ENCODE measurements around the gene RAB17. TPM values are rescaled to one million over a fixed set of nuclear protein-coding genes. Genes with fewer than 3 reads are reported as not detected.

RAB17 gene
- total RNA-seq, 1 experiment from 2014 or later: 86.3 TPM

GRCh38 chr2:237566401-237567235 lies 23.9 kb downstream of the RAB17 start, which contains the start of gene PRLH:
Gene PRLH (plus strand): TSS chr2:237566574. CDS start chr2:237566574, 0 bp downstream.
- no peak within 1 kb of the TSS for H3K4me2 ChIP-seq
- no TSS peak for BruUV-seq (replicated peaks)
- no peak for TF ChIP-seq EZH2 (IDR thresholded peaks at IDR 0.05; ENCODE audit: low read depth)
- TF ChIP-seq, protein P1, sequence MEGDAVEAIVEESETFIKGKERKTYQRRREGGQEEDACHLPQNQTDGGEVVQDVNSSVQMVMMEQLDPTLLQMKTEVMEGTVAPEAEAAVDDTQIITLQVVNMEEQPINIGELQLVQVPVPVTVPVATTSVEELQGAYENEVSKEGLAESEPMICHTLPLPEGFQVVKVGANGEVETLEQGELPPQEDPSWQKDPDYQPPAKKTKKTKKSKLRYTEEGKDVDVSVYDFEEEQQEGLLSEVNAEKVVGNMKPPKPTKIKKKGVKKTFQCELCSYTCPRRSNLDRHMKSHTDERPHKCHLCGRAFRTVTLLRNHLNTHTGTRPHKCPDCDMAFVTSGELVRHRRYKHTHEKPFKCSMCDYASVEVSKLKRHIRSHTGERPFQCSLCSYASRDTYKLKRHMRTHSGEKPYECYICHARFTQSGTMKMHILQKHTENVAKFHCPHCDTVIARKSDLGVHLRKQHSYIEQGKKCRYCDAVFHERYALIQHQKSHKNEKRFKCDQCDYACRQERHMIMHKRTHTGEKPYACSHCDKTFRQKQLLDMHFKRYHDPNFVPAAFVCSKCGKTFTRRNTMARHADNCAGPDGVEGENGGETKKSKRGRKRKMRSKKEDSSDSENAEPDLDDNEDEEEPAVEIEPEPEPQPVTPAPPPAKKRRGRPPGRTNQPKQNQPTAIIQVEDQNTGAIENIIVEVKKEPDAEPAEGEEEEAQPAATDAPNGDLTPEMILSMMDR (conservative IDR thresholded peaks at IDR 0.05): no peak
- CTCF ChIA-PET: interaction anchor here (0.6 kb wide), 2 partner anchors 79 to 208 kb away, joined by 6 to 7 read pairs; no protein-coding TSS in a partner anchor
- POLR2A ChIA-PET (ENCODE audit: unreplicated experiment): no interaction called here
- no peak within 1 kb of the TSS for H2AFZ ChIP-seq
- peaks cover 16% of the 10 kb centered on the region for H3K27me3 ChIP-seq (ENCODE audit: insufficient read depth, low read depth)
- no peaks in the 10 kb centered on the region for H3K9me2 ChIP-seq (ENCODE audit: insufficient read depth)
- DNase-seq: no peak
- H3K9me3 ChIP-seq (ENCODE audit: insufficient read depth, low read depth): no peaks in the 10 kb centered on the region
- H3K27ac ChIP-seq: no peak within 1 kb of the TSS
- H3F3A ChIP-seq (ENCODE audit: insufficient read depth, low read depth): peaks cover 4% of the 10 kb centered on the region; the same call in 1 of the 2 replicates
- no peaks in the 10 kb centered on the region for H3K79me2 ChIP-seq (ENCODE audit: low read depth)
- no peak within 1 kb of the TSS for H3K4me3 ChIP-seq
- no peaks in the 10 kb centered on the region for H4K20me1 ChIP-seq (ENCODE audit: insufficient read depth)
- intact Hi-C loops (cut with micrococcal nuclease; ENCODE audit: unreplicated experiment): no loop called here
- H3K36me3 ChIP-seq (ENCODE audit: low read depth): no peaks in the 10 kb centered on the region
- H3K4me1 ChIP-seq (replicated peaks; ENCODE audit: insufficient read depth): no peaks in the 10 kb centered on the region

DNA sequence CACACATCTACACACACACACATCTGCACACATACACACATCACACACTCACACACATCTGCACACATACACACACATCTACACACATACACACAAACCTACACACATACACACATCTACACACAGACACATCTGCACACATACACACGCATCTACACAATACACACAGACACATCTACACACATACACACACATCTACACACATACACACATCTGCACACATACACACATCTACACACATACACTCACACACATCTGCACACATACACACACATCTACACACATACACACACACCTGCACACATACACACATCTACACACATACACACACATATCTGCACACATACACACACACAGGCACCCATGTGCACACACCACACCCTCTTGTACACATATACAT lies 24.6 kb downstream of the RAB17 start:
- no peaks in the 10 kb centered on the region for H3K9me3 ChIP-seq (ENCODE audit: insufficient read depth, low read depth)
- DNase-seq: no peak
- intact Hi-C loops (cut with micrococcal nuclease; ENCODE audit: unreplicated experiment): no loop called here
- H3K27ac ChIP-seq: no peak overlapping the region
- no peak overlapping the region for H2AFZ ChIP-seq
- ChIA-PET CTCF (no interaction called here), POLR2A (ENCODE audit: unreplicated experiment) (no interaction called here)
- no peaks in the 10 kb centered on the region for H3K79me2 ChIP-seq (ENCODE audit: low read depth)
- no peak overlapping the region for H3K4me2 ChIP-seq
- no peak overlapping the region for H3K4me3 ChIP-seq
- peaks cover 4% of the 10 kb centered on the region; the same call in 1 of the 2 replicates for H3F3A ChIP-seq (ENCODE audit: insufficient read depth, low read depth)
- TF ChIP-seq, protein P1 (conservative IDR thresholded peaks at IDR 0.05): no peak
- TF ChIP-seq EZH2 (IDR thresholded peaks at IDR 0.05; ENCODE audit: low read depth): no peak
- H3K4me1 ChIP-seq (replicated peaks; ENCODE audit: insufficient read depth): no peaks in the 10 kb centered on the region
- no peaks in the 10 kb centered on the region for H3K36me3 ChIP-seq (ENCODE audit: low read depth)
- no peaks in the 10 kb centered on the region for H4K20me1 ChIP-seq (ENCODE audit: insufficient read depth)
- BruUV-seq (replicated peaks): no TSS peak
- H3K9me2 ChIP-seq (ENCODE audit: insufficient read depth): no peaks in the 10 kb centered on the region
- H3K27me3 ChIP-seq (ENCODE audit: insufficient read depth, low read depth): peaks cover 16% of the 10 kb centered on the region

DNA sequence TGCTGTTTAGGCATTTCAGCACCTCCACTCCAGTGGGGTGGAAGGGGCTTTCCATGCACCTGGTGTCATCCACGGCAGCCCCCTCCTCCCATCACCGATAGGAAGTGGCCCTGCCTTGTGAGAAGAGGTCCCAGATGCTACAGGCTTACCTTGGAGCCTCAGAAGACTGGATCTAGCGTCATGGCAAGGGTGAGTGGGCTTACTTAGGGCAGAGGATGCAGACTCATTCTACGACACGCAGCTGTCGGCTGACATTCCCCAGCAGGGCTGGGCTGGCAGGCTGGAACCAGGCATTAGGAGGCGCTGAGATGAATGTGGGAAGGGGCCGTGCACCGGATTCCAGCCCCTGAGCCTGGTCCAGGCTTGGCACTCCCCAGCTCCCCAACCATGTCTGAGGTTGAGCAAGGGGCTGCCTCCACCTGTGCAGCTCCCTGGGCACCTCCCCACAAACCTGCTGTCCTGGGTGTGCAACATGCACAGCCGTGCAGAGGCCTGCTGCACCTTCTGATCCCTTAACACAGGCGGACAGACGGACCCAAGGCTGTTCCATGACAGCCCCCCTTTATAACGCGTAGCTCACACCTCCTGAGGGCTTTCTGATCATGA lies 25.9 kb downstream of the RAB17 start:
- CTCF ChIA-PET: no interaction called here

More for the DNA sequence above, 25.9 kb downstream of the RAB17 start:
- no peak overlapping the region for H3K4me3 ChIP-seq
- no peak overlapping the region for H2AFZ ChIP-seq
- no peak overlapping the region for H3K4me2 ChIP-seq
- no peaks in the 10 kb centered on the region for H3K36me3 ChIP-seq (ENCODE audit: low read depth)
- H3K27ac ChIP-seq: no peak overlapping the region
- intact Hi-C loops (cut with micrococcal nuclease; ENCODE audit: unreplicated experiment): no loop called here
- POLR2A ChIA-PET (ENCODE audit: unreplicated experiment): no interaction called here
- no peaks in the 10 kb centered on the region for H3K4me1 ChIP-seq (replicated peaks; ENCODE audit: insufficient read depth)
- no peaks in the 10 kb centered on the region for H3K9me3 ChIP-seq (ENCODE audit: insufficient read depth, low read depth)
- no peak for DNase-seq
- no TSS peak for BruUV-seq (replicated peaks)
- H3K79me2 ChIP-seq (ENCODE audit: low read depth): no peaks in the 10 kb centered on the region
- no peaks in the 10 kb centered on the region for H4K20me1 ChIP-seq (ENCODE audit: insufficient read depth)
- peaks cover 2% of the 10 kb centered on the region for H3F3A ChIP-seq (ENCODE audit: insufficient read depth, low read depth)
- H3K27me3 ChIP-seq (ENCODE audit: insufficient read depth, low read depth): peaks cover 16% of the 10 kb centered on the region
- H3K9me2 ChIP-seq (ENCODE audit: insufficient read depth): no peaks in the 10 kb centered on the region
- TF ChIP-seq EZH2 (IDR thresholded peaks at IDR 0.05; ENCODE audit: low read depth): no peak
- TF ChIP-seq, protein P1 (conservative IDR thresholded peaks at IDR 0.05): no peak

Data from PC-9 (cell line).